GM18951 (cell line): ENCODE data around the gene TRIM28.
A peak's percentile ranks its signal among the peaks of the same experiment; 100 is the strongest.

Experiments
- POLR2A ChIP-seq: IDR thresholded peaks from 4 replicates; pipeline ENCODE4 v1.6.1; 2011; ENCODE audit warnings: mild to moderate bottlenecking; ENCODE audit not compliant: insufficient read length, insufficient read depth; ENCODE audit errors: extremely low read depth
- in situ Hi-C: fragments of 300-500 bp; cut with MboI; formaldehyde crosslinking; loops from one replicate; pipeline ENCODE4 v1.12.0; 2022; ENCODE audit warnings: low sequenced_read_pairs, mixed read lengths, inconsistent platforms; ENCODE audit not compliant: unreplicated experiment

TRIM28 gene

DNA sequence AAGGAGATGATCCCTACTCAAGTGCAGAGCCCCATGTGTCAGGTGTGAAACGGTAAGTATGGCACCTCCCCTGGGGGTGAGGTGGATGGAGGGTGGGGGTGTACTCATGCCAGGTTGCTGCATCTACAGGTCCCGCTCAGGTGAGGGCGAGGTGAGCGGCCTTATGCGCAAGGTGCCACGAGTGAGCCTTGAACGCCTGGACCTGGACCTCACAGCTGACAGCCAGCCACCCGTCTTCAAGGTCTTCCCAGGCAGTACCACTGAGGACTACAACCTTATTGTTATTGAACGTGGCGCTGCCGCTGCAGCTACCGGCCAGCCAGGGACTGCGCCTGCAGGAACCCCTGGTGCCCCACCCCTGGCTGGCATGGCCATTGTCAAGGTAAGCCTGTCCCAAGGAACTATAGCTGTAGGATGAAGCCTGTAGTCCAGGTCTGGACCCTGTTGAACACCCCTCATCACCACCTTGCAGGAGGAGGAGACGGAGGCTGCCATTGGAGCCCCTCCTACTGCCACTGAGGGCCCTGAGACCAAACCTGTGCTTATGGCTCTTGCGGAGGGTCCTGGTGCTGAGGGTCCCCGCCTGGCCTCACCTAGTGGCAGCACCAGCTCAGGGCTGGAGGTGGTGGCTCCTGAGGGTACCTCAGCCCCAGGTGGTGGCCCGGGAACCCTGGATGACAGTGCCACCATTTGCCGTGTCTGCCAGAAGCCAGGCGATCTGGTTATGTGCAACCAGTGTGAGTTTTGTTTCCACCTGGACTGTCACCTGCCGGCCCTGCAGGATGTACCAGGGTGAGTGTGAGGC lies 5.2 kb downstream of the TRIM28 start:
- no peak for TF ChIP-seq POLR2A
- in situ Hi-C loops: no loop called here

DNA sequence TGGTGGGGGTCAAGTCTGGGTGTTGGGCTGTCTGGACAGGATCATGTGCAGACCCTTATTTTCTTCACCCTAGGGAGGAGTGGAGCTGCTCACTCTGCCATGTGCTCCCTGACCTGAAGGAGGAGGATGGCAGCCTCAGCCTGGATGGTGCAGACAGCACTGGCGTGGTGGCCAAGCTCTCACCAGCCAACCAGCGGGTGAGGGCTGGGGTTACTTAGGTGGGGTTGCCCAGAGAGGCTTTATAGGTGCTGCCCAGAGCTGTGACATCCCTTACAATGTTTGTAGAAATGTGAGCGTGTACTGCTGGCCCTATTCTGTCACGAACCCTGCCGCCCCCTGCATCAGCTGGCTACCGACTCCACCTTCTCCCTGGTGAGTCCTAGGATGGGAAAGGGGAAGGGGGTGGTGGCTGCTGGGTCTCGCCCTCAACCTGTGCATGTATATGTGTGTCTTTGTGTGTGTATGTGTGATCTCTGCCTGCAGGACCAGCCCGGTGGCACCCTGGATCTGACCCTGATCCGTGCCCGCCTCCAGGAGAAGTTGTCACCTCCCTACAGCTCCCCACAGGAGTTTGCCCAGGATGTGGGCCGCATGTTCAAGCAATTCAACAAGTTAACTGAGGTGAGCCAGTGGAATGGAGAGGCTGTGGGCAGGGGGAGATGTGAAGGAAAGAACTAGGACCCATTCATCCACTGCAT lies 5.9 kb downstream of the TRIM28 start:
- TF ChIP-seq POLR2A: no peak
- in situ Hi-C loops: no loop called here

DNA sequence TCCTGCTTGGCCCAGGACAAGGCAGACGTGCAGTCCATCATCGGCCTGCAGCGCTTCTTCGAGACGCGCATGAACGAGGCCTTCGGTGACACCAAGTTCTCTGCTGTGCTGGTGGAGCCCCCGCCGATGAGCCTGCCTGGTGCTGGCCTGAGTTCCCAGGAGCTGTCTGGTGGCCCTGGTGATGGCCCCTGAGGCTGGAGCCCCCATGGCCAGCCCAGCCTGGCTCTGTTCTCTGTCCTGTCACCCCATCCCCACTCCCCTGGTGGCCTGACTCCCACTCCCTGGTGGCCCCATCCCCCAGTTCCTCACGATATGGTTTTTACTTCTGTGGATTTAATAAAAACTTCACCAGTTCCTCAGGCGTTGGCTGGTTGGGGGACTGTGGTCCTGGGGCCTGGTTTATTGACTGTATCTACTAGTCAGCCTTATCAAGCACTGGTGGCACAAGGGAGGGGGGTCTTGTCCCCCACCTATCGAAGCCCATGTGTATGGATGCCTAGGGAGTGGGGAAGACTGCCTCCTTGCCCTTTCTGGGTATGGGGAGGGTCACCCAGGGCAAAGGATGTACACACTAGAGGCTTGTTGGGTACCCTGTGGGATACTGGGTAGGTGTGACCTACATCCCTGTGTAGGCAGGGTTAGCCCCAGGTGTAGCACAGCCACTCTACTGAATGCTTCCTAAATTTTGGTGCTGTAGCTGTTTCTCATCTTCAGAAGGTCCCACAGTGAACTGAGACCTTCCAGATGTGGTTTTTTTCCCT lies 6.7 kb downstream of the TRIM28 start:
- in situ Hi-C loops: no loop called here
- TF ChIP-seq POLR2A: no peak

DNA sequence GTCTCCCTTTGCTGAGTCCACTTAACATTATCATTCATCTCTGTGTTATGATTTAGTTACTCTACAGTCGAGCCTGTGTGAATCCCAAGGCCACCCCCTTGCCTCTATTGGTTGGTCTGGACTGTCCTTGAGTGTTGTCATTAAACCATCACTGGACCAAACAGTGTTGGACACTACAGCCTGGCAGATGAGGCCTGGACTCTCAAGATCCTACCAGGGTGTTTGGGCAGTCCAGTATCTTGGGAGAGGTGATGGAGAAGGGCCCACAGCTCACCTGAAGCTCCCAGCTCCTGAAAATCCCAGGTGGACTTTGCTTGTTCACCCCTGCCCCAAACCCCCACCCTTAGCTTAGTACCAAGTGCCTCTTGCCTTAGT lies 7.2 kb downstream of the TRIM28 start:
- TF ChIP-seq POLR2A: no peak
- in situ Hi-C loops: no loop called here

DNA sequence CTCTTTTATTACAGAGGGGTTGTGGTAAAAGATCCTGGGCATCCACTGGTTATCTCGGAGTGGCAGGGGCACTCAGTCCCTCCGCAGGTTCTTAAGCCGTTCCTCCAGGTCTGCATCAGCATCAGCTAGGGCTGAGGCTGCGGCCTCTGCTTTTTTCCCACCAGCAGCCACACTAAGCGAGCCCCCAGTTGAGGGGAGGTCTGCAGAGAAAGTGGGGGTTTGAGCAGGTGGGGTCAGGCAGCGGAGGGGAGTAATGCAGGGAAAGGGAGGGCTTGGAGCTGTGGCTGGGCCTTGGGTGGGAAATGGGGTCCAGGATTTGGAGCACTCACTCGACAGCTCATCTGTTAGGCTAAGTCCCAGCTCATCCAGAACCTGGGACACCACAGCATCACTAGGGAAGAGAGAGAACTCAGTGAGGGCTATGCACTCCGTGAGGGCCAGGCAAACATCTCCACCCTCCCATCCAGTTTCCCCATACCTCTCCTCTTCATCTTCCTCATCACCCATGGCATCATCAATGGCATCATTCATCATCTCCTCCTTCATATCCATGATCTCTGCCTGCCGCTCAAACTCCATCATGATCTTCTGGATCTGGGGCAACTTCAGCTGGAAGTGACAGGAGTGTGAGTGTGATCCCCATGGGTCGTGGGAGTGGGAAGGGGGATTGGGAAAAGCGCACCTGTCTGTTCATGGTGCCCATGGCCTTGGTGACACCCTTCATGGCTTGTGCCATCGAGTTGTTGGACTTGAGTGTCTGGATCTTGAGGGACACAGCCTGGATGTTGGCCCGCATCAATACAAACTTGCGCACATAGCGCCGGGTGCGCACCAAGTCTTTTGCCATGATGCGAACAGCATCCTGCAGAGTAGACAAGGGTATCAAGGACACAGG lies 8.0 kb downstream of the TRIM28 start:
- in situ Hi-C loops: no loop called here

DNA sequence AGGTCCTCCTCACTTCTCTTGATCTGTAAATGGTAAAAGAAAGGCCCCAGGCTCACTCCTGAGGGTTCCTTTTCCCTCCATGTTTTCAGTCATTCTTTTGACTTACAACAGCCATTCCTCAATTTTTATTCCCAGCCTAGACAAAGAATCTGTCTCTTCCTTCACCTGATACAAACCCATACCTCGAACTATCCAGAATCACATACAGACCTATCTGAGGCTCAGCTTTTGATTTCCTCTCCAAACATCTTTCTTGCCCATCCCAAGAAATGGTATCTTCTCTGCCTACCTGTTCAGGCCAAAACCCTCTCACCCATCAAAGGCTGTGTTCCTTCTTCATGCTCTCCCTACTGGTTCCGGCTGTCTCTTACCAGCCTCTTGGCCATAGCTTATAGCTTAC lies 8.8 kb downstream of the TRIM28 start:
- in situ Hi-C loops: no loop called here
- no peak for TF ChIP-seq POLR2A

More for the DNA sequence above, 8.0 kb downstream of the TRIM28 start:
- peak; percentile 16 for TF ChIP-seq POLR2A

DNA sequence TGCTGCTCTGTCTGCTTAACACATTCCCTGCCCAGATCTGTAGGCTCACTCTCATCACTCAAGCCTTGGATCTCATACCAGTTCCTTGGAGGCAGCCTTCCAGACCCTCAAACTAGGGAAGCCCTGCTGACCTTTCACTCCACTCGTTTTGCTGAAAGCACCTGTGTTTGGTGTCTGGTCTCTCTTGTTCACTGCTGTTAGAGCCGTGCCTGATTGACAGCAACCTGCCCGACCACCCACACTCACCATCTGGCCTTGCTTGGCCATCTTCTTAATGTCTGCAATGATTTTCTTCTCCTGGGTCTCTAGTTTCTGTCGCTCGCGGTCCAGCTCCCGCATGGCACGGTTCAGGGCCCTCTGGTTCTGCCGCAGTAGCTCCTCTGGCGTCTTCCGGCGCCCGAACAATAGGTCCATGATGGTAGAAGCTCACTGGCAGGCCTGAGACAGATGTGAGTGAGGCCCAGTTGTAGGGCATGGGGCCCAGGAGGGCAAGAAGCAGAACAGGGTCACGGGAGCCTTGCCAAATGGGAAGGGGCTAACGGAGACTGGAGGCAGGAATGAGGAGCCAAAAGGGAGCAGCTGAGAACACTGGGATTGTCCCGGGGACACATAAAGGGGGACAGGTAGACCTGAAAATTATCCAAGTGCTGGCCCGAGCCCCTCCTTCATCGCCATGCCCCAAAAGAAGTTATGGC lies 10.1 kb downstream of the TRIM28 start:
- in situ Hi-C loops: no loop called here
- TF ChIP-seq POLR2A: no peak

DNA sequence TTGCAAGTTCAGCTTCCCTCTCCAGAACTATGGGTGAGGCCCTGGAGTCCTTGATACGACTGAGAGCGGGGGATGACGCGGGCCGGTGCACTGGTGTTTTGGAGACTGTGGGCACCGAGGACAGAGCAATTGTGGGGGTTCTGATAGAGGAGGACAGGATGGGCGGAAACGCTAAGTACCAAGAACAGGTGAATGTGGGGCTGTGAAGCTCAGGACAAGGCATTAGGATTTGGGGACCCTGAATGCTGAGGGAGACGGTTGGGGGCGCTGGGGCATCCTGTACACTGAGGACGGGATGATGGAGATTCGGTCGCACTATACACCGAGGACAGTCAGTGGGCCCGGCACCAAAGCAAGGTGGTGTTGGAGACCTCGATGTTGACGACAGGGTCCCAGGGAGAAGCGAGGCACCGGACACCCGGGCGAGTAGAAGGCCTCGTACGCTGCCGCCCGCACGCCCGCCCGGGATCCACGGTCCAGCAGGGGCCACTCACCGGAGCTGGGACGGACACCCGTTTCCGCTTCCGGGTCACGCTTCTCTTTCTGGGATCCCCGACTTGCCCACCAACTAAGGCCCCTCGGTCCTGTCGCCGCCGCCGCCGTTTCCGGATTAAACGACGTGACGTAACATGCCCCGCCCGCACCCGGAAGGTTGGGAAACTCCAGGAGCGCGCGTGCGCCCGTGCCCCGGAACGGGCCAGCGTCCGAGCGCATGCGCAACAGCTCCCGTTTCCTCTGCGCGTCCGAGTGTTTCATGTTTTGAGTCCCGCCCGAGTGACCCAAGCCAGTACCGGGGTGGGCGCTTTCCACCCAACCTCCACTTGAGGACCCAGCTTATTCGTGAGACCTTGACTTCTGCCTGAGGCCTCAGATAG lies 10.9 kb downstream of the TRIM28 start, which contains the start of gene CHMP2A:
CHMP2A (minus strand) TSS at position 612 of the 875 bp plus-strand sequence. CDS start 893 bp downstream, outside the sequence.
- peak; percentile 86 for TF ChIP-seq POLR2A
- in situ Hi-C loops: no loop called here

DNA sequence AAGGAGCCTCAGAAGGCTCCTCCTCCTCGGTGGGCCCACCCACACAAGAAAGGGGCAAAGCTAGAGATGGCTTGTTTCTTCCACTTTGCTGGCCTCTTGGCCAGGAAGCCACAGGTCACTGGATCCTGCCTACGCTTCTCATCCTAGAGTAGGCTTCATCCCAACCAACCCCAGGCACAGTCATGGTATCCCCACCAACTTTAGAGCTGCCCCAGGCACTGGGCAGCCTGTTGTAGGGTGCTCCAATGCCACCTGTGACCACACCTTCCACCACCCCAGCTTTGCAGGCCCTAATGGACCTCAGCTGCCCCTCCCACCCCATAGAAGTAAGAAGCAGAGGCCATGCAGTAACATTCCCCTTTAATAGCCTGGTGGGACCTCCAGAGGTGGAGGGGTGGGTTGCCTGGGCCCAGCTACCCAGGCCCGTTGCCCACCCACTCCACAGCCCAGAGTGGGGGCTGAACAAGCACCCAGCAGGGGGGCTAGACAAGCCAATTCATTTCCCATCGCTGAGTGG lies 11.6 kb downstream of the TRIM28 start:
- no peak for TF ChIP-seq POLR2A
- in situ Hi-C loops: no loop called here

DNA sequence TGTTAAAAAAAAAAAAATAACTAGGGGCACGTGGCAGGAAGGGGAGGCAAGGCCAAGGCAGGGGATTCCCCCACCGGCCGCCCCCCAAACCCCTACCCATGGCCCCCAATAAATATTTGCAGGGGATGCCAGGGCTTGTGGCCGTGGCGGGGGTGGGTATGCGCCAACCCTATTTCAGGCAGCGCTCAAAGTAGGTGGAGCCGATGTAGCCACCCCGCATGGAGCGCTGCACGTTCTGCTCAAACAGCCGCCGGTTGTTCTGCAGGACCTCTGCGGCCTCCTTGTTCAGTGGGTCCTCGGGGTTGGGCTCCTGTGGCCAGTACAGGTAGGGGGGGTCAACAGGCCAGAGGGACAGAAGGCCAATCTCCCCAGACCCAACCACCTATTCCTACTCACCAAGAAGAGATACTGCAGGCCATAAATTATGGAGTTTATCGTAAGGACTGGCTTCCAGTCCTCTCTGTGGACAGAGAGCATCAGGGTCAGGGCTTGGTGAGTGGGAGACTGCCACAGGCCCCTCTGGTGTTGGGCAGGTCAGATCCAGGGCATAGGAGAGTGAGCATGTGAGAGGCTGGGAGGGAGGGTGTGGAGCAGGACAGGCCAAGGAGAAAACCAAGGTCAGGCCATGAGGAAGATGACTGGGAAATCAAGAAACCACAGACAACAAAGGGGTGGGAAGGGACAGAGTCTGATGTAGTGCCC lies 12.2 kb downstream of the TRIM28 start:
- no peak for TF ChIP-seq POLR2A

More for the DNA sequence above, 12.2 kb downstream of the TRIM28 start:
- in situ Hi-C loops: no loop called here
